Effector memory CD4-positive, alpha-beta T cell (primary cell): ENCODE measurements around the gene RLIM.
"Not testable (repeated sequence)": the region's sequence is repeated elsewhere in the genome, so short reads cannot be mapped to it uniquely, and the experiment has no call there.

Source experiments
- DNase-seq, 3 donors: peaks; one replicate each; pipeline ENCODE4 v3.0.0-alpha.2; 2020
- H3K27ac ChIP-seq: 2 replicates; pipeline ENCODE4 v1.7.0; 2013; ENCODE audit warnings: mild to moderate bottlenecking, low read length, moderate library complexity; ENCODE audit not compliant: insufficient read depth, poor library complexity, severe bottlenecking
- H3K27me3 ChIP-seq: replicated peaks from 2 replicates; pipeline ENCODE4 v1.7.0; 2013; ENCODE audit warnings: mild to moderate bottlenecking, low read length; ENCODE audit not compliant: insufficient read depth, control insufficient read depth, poor library complexity, severe bottlenecking
- H3K36me3 ChIP-seq: 2 replicates; pipeline ENCODE4 v1.7.0; 2013; ENCODE audit warnings: mild to moderate bottlenecking, low read length, moderate library complexity; ENCODE audit not compliant: control insufficient read depth, insufficient read depth
- H3K4me1 ChIP-seq: 2 replicates; pipeline ENCODE4 v1.7.0; 2013; ENCODE audit warnings: low read length, mild to moderate bottlenecking; ENCODE audit not compliant: control insufficient read depth, insufficient read depth, poor library complexity, severe bottlenecking
- H3K4me3 ChIP-seq: 2 replicates; pipeline ENCODE4 v1.7.0; 2013; ENCODE audit warnings: low read length, low read depth, mild to moderate bottlenecking; ENCODE audit not compliant: insufficient read depth, poor library complexity, severe bottlenecking
- H3K9me3 ChIP-seq: 2 replicates; pipeline ENCODE4 v1.7.0; 2013; ENCODE audit warnings: mild to moderate bottlenecking, low read length, moderate library complexity; ENCODE audit not compliant: control insufficient read depth
- total RNA-seq, 3 donors: gene quantifications; one replicate each; lab custom pipeline; 2026; lab: John Stamatoyannopoulos, UW

Gene RLIM, protein sequence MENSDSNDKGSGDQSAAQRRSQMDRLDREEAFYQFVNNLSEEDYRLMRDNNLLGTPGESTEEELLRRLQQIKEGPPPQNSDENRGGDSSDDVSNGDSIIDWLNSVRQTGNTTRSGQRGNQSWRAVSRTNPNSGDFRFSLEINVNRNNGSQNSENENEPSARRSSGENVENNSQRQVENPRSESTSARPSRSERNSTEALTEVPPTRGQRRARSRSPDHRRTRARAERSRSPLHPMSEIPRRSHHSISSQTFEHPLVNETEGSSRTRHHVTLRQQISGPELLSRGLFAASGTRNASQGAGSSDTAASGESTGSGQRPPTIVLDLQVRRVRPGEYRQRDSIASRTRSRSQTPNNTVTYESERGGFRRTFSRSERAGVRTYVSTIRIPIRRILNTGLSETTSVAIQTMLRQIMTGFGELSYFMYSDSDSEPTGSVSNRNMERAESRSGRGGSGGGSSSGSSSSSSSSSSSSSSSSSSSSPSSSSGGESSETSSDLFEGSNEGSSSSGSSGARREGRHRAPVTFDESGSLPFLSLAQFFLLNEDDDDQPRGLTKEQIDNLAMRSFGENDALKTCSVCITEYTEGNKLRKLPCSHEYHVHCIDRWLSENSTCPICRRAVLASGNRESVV
- total RNA-seq: 191 to 288 (median 256) reads per million in 3 donors

DNA sequence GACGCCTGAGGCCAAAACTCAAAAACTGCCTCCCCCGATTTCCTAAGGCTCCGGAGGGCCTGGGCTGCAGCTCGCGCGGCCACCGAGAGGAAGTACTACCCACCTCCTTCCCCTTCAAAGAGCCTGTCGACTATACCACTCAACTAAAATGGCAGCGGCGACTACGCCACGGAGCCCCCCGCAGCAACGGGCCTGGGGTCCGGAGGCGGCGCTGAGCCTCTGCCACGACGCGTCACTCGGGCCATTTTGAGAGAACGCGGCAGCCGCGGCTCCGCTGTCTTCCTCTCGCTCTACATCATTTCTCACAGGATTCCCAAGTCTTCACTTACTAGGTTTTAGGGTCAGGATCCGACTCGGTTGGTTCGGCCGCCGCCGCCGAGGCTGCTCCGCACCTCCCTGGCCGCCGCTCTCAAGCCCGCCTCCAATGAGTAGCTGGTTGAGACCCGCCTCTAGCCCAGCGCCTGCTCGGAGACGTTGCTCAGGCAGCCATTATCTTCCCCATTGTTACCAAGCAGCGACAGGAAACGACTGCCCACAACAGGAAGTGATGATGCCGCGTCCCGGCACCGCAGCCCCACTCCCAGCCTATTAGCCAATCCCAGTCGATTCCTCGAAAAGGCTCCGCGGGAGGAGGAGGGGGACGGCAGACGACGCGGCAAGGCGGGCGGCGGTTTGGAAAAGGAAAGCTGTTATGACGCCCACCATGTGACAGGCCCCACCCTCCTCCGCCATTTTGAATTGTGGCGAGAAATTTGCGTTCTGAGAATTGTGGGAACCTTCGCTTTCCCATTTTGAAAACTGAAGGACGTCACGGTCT, at the start of gene RLIM:
Gene RLIM, minus strand, starts transcription at position 532 of the 817 bp plus-strand sequence. CDS start 18,647 bp downstream, outside the sequence.
- Histone ChIP-seq H3K36me3 (no peaks in the 10 kb centered on the region), H3K9me3 (no peaks in the 10 kb centered on the region), H3K27ac (peak within 1 kb of the TSS; percentile 97), H3K4me1 (no peaks in the 10 kb centered on the region), H3K27me3 (no peaks in the 10 kb centered on the region), H3K4me3 (peak within 1 kb of the TSS; percentile 72)
- DNase-seq: peak; percentile 90 to 91 (median 90)

DNA sequence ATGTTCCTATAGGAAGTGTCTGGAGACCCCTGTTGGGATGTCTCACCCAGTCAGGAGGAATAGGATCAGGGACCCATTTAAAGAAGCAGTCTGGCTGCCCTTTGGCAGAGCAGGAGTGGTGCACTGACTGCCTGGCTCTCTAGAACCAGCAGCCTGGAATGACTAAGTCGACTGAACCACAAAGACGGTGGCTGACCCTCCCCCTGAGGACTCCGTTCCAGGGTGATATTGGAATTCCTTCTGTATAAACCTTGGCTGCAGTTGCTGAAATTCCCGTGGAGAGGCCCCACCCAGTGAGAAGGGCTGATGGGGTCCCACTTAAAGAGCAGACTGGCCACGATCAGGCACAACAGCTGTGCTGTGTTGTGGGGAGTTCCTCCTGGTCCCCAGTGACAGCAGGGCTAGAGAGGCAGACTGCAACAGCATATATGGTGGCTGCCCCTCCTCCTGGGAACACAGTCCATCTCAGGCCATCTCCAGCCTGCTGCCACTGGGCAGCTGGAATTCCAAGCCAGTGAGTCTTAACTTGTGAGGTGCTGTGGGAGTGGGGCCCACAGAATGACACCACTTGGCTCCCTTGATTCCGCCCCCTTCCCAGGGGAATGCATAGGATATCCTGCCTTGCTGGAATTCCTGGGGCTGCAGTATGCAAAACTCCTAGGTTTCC, 41.8 kb upstream of the RLIM start:
- Histone ChIP-seq H3K36me3 (no peaks in the 10 kb centered on the region), H3K4me3 (no peak overlapping the region), H3K27me3 (no peaks in the 10 kb centered on the region), H3K27ac (no peak overlapping the region), H3K9me3 (no peaks in the 10 kb centered on the region), H3K4me1 (no peaks in the 10 kb centered on the region)
- DNase-seq: no peak

DNA sequence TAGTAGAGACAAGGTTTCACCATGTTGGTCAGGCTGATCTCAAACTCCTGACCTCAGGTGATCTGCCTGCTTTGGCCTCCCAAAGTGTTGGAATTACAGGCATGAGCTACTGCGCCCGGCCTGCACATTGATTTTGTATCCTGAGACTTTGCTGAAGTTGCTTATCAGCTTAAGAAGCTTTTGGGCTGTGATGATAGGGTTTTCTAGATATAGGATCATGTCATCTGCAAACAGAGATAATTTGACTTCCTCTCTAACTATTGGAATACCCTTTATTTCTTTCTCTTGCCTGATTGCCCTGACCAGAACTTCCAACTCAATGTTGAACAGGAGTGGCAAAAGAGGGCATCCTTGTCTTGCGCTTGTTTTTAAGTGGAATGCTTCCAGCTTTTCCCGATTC, 40.5 kb upstream of the RLIM start:
- not testable (repeated sequence) for H3K4me3 ChIP-seq, H3K27me3 ChIP-seq, H3K4me1 ChIP-seq, DNase-seq, H3K36me3 ChIP-seq, H3K9me3 ChIP-seq, H3K27ac ChIP-seq

DNA sequence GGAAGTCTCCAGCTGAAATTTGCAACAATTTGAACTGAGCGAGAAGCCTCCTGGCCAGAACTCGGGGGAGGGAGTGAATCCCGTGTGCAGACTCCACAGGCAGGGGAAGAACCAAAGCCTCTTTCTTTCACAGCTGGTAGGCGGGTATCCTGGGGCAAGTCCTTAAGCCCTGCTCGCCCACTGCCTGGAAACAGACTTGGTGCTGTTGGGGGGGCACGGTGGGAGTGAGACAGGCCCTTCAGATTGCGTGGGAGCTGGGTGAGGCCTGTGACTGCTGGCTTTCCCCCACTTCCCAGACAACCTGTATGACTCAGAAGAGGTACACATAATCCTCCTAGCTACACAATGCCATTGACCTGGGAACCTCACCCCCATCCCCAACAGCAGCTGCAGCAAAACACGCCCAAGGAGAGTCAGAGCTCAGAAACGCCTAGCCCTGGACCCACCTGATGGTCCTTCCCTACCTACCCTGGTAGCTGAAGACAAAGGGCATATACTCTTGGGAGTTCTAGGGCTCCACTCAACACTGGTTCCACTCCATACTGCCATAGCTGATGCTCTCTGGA, 22.4 kb upstream of the RLIM start:
- Histone ChIP-seq H3K27me3 (no peaks in the 10 kb centered on the region), H3K27ac (no peak overlapping the region), H3K4me3 (no peak overlapping the region), H3K4me1 (no peaks in the 10 kb centered on the region), H3K9me3 (no peaks in the 10 kb centered on the region), H3K36me3 (no peaks in the 10 kb centered on the region)
- DNase-seq: no peak

DNA sequence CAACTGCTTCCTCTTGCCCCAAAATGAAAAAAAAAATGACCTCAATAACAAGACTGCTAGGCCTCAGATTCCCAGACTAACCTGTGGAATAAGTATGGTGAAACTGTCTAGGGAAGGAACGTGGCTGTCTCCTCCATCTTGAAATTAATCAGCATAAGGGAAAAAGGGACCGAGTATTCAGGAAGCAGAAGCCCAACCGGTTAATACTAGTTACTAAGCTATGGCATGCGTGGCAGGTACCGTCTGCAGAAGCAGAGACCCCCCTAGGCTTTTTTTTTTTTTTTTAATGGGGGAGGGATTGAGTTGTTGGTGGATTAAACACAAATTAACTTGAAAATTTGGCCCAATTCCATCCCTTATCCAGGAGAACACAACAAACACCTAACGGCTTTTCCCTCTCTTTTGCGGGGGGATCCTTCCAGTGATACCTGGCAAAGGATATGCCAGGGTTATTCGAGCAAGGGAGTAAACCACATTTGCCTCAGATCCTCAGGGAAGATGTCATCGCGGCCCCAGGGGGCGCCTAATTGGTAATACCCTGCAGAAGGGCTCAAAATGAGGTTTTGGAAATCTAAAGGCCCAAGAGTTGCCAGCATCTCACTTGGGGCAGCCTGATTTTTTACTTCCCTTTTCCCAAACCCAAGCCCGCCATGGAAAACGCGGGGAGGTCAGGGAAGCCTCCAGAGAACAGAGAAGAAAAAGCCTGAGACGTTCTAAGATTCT, 893 bp downstream of the RLIM start:
- H3K36me3 ChIP-seq: no peaks in the 10 kb centered on the region
- H3K27me3 ChIP-seq: no peaks in the 10 kb centered on the region
- DNase-seq: no peak
- no peaks in the 10 kb centered on the region for H3K4me1 ChIP-seq
- peak overlapping the region; percentile 97 for H3K27ac ChIP-seq
- H3K9me3 ChIP-seq: no peaks in the 10 kb centered on the region
- peak overlapping the region; percentile 72 for H3K4me3 ChIP-seq

DNA sequence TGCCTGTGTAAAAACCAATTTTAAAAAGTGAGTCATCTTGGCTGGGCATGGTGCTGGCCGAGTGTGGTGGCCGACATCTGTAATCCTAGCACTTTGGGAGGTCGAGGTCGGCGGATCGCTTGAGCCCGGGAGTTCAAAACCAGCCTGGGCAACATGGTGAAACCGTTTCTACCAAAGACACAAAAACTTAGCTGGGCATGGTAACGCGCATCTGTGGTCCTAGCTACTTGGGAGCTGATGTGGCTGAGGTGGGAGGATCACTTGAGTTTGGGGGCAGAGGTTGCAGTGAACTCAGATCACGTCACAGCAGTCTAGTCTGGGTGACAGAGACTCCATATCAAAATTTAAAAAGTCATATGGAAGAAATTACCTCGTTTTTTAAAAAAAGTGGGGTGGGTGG, 7.6 kb downstream of the RLIM start:
- Histone ChIP-seq H3K27ac (no peak overlapping the region), H3K27me3 (no peaks in the 10 kb centered on the region), H3K4me3 (no peak overlapping the region), H3K4me1 (peaks cover 5% of the 10 kb centered on the region), H3K9me3 (no peaks in the 10 kb centered on the region), H3K36me3 (no peaks in the 10 kb centered on the region)
- no peak for DNase-seq

DNA sequence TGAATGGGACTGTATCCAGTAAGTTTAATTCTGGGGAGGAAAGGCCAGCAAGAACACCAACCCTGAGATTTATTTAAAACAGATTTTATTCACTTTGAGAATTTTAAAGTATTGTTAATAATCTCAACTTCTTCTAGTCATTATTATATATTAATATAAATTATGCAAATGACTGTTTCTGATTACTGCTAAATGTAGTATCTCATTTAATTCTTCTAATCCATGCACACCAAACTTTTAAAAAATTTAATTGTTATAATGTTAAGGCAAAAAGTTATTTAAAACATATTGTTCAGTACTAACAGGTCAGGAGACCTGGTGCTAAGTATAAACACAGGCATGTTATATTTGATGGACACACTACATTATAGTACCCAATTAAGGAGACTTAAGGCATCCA, 8.1 kb downstream of the RLIM start:
- DNase-seq: no peak
- H3K27ac ChIP-seq: no peak overlapping the region
- H3K9me3 ChIP-seq: no peaks in the 10 kb centered on the region
- H3K4me3 ChIP-seq: no peak overlapping the region
- H3K36me3 ChIP-seq: no peaks in the 10 kb centered on the region
- no peaks in the 10 kb centered on the region for H3K27me3 ChIP-seq
- peaks cover 5% of the 10 kb centered on the region for H3K4me1 ChIP-seq

DNA sequence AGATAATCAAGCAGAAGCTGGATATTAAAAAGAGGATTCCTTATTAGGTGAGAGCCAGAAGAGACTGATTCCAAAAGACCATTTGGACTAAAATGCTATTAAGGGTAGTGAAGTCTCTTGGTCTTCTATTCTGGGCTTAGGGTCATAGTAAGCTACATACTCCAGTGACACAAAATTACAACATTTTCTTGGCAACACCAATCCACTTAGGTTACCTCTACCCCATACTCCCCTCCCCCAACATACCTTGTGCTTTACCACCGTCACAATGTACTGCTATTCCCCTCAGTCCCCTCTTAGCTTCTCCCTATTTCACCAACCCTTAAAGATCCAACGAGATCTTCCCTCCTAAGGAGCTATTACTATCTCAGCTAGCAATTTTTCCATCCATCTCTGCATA, 11.4 kb downstream of the RLIM start:
- H3K27me3 ChIP-seq: no peaks in the 10 kb centered on the region
- no peak overlapping the region for H3K4me3 ChIP-seq
- no peak for DNase-seq
- H3K9me3 ChIP-seq: no peaks in the 10 kb centered on the region
- H3K36me3 ChIP-seq: no peaks in the 10 kb centered on the region
- no peak overlapping the region for H3K27ac ChIP-seq
- H3K4me1 ChIP-seq: peaks cover 5% of the 10 kb centered on the region

DNA sequence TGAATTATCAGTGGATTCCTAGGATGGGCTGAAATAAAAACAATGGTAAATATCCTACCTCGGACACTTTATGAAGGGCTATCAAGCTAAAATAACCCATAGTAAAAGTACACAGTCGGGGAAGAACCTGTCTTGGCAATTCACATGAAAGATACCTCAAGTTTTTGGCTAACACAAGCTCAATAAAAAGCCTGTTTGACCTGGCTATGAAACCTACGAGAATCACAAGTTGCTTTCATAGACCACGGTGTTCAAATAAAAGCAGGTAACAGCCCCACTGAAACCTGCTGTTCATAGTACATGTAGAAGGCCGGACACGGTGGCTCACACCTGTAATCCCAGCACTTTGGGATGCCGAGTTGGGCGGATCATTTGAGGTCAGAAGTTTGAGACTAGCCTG, 12.3 kb downstream of the RLIM start:
- H3K4me1 ChIP-seq: peaks cover 5% of the 10 kb centered on the region
- DNase-seq: no peak
- no peaks in the 10 kb centered on the region for H3K9me3 ChIP-seq
- H3K36me3 ChIP-seq: peaks cover 1% of the 10 kb centered on the region
- no peaks in the 10 kb centered on the region for H3K27me3 ChIP-seq
- no peak overlapping the region for H3K4me3 ChIP-seq
- H3K27ac ChIP-seq: no peak overlapping the region
